Gastroesophageal sphincter (tissue), 4 donors: ENCODE data around the gene GMFB. TPM values are rescaled to one million over a fixed set of nuclear protein-coding genes. Genes with fewer than 3 reads are reported as not detected.

Experiments used
- ATAC-seq: fragments of 150-250 bp; one replicate; pipeline ENCODE4 v1.9.1; 2016; ENCODE audit warnings: mild to moderate bottlenecking, moderate library complexity
- H3K27ac ChIP-seq, 4 donors: fragments of 200-600 bp; sonication (generic) in 3 of 4; 1 replicate in 3 of 4; 2 replicates in 1 of 4; pipeline ENCODE4 v1.5.1; 2016 to 2019
- H3K27me3 ChIP-seq: fragments of 200-600 bp; sonication (generic); one replicate; pipeline ENCODE4 v1.5.1; 2019
- H3K36me3 ChIP-seq, 2 donors: fragments of 200-600 bp; sonication (generic); one replicate each; pipeline ENCODE4 v1.5.1; 2019; ENCODE audit warnings: control low read depth in 1 of 2
- H3K4me1 ChIP-seq, 3 donors: fragments of 200-600 bp; sonication (generic); 1 replicate in 2 of 3; 2 replicates in 1 of 3; pipeline ENCODE4 v1.5.1; 2016 to 2019; ENCODE audit warnings: control low read depth in 2 of 3
- H3K4me3 ChIP-seq, 2 donors: fragments of 200-600 bp; sonication (generic); one replicate each; pipeline ENCODE4 v1.5.1; 2019; ENCODE audit warnings: mild to moderate bottlenecking in 1 of 2, moderate library complexity in 1 of 2
- H3K9me3 ChIP-seq, 3 donors: fragments of 200-600 bp; sonication (generic); one replicate each; pipeline ENCODE4 v1.5.1; 2017 to 2019; ENCODE audit warnings: control low read depth in 2 of 3
- EP300 ChIP-seq: sonication (generic); formaldehyde crosslinking; IDR thresholded peaks from one replicate; pipeline ENCODE4 v1.6.1; 2017; ENCODE audit warnings: antibody characterized with exemption, mild to moderate bottlenecking
- POLR2A ChIP-seq, 2 donors: fragments of 450-650 bp; IDR thresholded peaks; one replicate each; pipeline ENCODE4 v1.6.1; 2017; ENCODE audit warnings: antibody characterized with exemption in 2 of 2, mild to moderate bottlenecking in 2 of 2, moderate library complexity in 1 of 2
- POLR2AphosphoS5 ChIP-seq: sonication (generic); formaldehyde crosslinking; IDR thresholded peaks from one replicate; pipeline ENCODE4 v1.6.1; 2017; ENCODE audit warnings: antibody characterized with exemption
- WGBS, 2 donors: methylation state at CpG; one replicate each; pipeline ENCODE4 v1.1.5; 2018; ENCODE audit warnings: low coverage in 1 of 2; 5-methylcytosine and 5-hydroxymethylcytosine counted together
- total RNA-seq, 4 donors: library from RNA; depleted of rRNA; stranded (reverse); fragments of >200 nt; gene quantifications; one replicate each; pipeline ENCODE4 v1.1.0, GENCODE V29; 2016
- TF ChIP-seq, protein P1 (sequence below), 4 experiments: fragments of 200-600 bp in 2 of 4; fragments of 450-650 bp in 2 of 4; sonication (generic) in 1 of 4; IDR thresholded peaks; one replicate each; pipeline ENCODE4 v1.5.1; 2017 to 2019; ENCODE audit warnings: antibody characterized with exemption in 4 of 4, mild to moderate bottlenecking in 2 of 4, moderate library complexity in 2 of 4

The GMFB gene
- total RNA-seq, 4 donors from 2014 or later: 40.0 to 43.7 (median 42.3) TPM

GRCh38 chr14:54490445-54491175 lies 1.8 kb upstream of the GMFB start:
- WGBS, 2 donors: 23 to 27% methylated on average over 3 of the region's 3 CpGs

GRCh38 chr14:54489731-54490444 lies 1.1 kb upstream of the GMFB start:
- H3K27me3 ChIP-seq: no peaks in the 10 kb centered on the region
- no peak for TF ChIP-seq EP300
- TF ChIP-seq, protein P1, sequence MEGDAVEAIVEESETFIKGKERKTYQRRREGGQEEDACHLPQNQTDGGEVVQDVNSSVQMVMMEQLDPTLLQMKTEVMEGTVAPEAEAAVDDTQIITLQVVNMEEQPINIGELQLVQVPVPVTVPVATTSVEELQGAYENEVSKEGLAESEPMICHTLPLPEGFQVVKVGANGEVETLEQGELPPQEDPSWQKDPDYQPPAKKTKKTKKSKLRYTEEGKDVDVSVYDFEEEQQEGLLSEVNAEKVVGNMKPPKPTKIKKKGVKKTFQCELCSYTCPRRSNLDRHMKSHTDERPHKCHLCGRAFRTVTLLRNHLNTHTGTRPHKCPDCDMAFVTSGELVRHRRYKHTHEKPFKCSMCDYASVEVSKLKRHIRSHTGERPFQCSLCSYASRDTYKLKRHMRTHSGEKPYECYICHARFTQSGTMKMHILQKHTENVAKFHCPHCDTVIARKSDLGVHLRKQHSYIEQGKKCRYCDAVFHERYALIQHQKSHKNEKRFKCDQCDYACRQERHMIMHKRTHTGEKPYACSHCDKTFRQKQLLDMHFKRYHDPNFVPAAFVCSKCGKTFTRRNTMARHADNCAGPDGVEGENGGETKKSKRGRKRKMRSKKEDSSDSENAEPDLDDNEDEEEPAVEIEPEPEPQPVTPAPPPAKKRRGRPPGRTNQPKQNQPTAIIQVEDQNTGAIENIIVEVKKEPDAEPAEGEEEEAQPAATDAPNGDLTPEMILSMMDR (IDR thresholded peaks at IDR 0.05): no peak
- TF ChIP-seq POLR2A (IDR thresholded peaks at IDR 0.05): no peak
- TF ChIP-seq POLR2AphosphoS5: no peak
- peak overlapping the region in 3 of 4 donors; percentile 93 to 96 (median 95) for H3K27ac ChIP-seq
- 97 to 100% methylated on average over 3 to 4 of the region's 4 CpGs for WGBS, 2 donors
- H3K4me3 ChIP-seq: peak overlapping the region in 1 of 2 donors; percentile 84
- no peaks in the 10 kb centered on the region for H3K9me3 ChIP-seq
- peaks cover 0 to 43% (median 8%) of the 10 kb centered on the region in 3 donors for H3K4me1 ChIP-seq
- no peaks in the 10 kb centered on the region for H3K36me3 ChIP-seq
- ATAC-seq: no peak

More at GRCh38 chr14:54490445-54491175, 1.8 kb upstream of the GMFB start:
- Histone ChIP-seq H3K4me3 (no peak overlapping the region), H3K27me3 (no peaks in the 10 kb centered on the region), H3K36me3 (no peaks in the 10 kb centered on the region), H3K4me1 (peaks cover 0 to 36% (median 8%) of the 10 kb centered on the region in 3 donors), H3K27ac (no peak overlapping the region), H3K9me3 (no peaks in the 10 kb centered on the region)
- no peak for TF ChIP-seq POLR2AphosphoS5
- TF ChIP-seq, protein P1 (IDR thresholded peaks at IDR 0.05): no peak
- TF ChIP-seq EP300: no peak
- TF ChIP-seq POLR2A (IDR thresholded peaks at IDR 0.05): no peak
- ATAC-seq: no peak

DNA sequence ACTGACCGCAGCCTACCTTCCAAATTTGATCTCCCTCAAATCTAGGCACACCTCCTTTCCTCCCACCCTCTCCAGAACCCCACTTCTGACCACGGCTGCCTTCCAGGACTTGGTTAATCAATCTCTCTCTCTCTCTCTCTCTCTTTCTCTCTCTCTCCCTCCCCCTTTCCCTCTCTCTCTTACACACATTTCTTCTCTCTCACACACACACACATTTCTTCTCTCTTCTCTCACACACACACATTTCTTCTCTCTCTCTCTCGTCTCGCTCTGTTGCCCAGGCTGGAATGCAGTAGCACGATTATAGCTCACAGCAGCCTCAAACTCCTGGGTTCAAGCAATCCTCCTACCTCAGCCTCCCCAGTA lies 521 bp upstream of the GMFB start:
- Histone ChIP-seq H3K9me3 (no peaks in the 10 kb centered on the region), H3K4me3 (peak overlapping the region; percentile 77 to 84), H3K27me3 (no peaks in the 10 kb centered on the region), H3K4me1 (peaks cover 0 to 45% (median 8%) of the 10 kb centered on the region in 3 donors), H3K36me3 (no peaks in the 10 kb centered on the region), H3K27ac (peak overlapping the region; percentile 55 to 96 (median 94))
- TF ChIP-seq EP300 (no peak), POLR2A (IDR thresholded peaks at IDR 0.05) (no peak), POLR2AphosphoS5 (no peak)
- TF ChIP-seq, protein P1 (IDR thresholded peaks at IDR 0.05): no peak
- 0 to 11% methylated on average over 3 to 5 of the region's 5 CpGs for WGBS, 2 donors
- ATAC-seq: no peak

DNA sequence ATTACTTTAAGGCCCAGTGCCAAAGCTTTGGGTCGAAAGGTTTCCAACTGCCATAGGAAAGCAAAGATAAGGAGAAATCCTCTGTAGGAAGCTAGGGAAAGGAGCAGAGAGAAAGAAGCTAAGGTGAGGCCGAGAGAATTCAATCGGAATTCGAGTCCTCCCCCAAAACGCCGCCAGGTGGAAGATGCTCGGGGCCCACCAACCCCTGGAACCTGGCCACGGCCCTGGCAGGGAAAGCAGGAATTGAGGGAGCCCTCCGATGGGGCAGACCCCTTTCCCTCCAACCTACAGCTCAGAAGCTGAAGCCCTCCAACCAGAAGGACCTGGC lies 498 bp downstream of the GMFB start:
- no peaks in the 10 kb centered on the region for H3K9me3 ChIP-seq
- no peak for TF ChIP-seq EP300
- TF ChIP-seq POLR2A (IDR thresholded peaks at IDR 0.05): no peak
- TF ChIP-seq, protein P1 (IDR thresholded peaks at IDR 0.05): no peak
- no peak for TF ChIP-seq POLR2AphosphoS5
- no peaks in the 10 kb centered on the region for H3K27me3 ChIP-seq
- peaks cover 0 to 54% (median 8%) of the 10 kb centered on the region in 3 donors for H3K4me1 ChIP-seq
- H3K4me3 ChIP-seq: peak overlapping the region; percentile 77 to 84
- ATAC-seq: no peak
- peak overlapping the region; percentile 86 to 96 (median 94) for H3K27ac ChIP-seq
- peaks cover 0 to 2% of the 10 kb centered on the region in 2 donors for H3K36me3 ChIP-seq
- WGBS, 2 donors: 0% methylated on average over 9 of the region's 9 CpGs
